ENCODE results near the gene SNX2.

SNX2 gene

GRCh38 chr5:122805481-122805880 is 30.6 kb downstream of the SNX2 start:
- Histone ChIP-seq H3K4me1 (ENCODE audit: insufficient read depth, low read length) (no peaks in the 10 kb centered on the region), H3K4me3 (ENCODE audit: low read depth in 1 of 2, low read length in 2 of 2) (no peak overlapping the region), H3K9me3 (ENCODE audit: low read length) (no peaks in the 10 kb centered on the region), H3K27ac (ENCODE audit: low read depth, low read length) (no peak overlapping the region), H3K9ac (ENCODE audit: low read length) (no peak overlapping the region), H3K27me3 (ENCODE audit: control insufficient read depth in 1 of 2, insufficient read depth in 2 of 2, low read length in 2 of 2) (no peaks in the 10 kb centered on the region), H3K36me3 (ENCODE audit: insufficient read depth, low read length) (peaks cover 30% of the 10 kb centered on the region)

GRCh38 chr5:122810405-122810804 is 35.5 kb downstream of the SNX2 start:
- H3K4me3 ChIP-seq (ENCODE audit: low read depth in 1 of 2, low read length in 2 of 2) = no peak overlapping the region
- no peak overlapping the region for H3K9ac ChIP-seq (ENCODE audit: low read length)
- no peak overlapping the region for H3K27ac ChIP-seq (ENCODE audit: low read depth, low read length)
- H3K36me3 ChIP-seq (ENCODE audit: insufficient read depth, low read length) = peaks cover 16% of the 10 kb centered on the region
- H3K27me3 ChIP-seq (ENCODE audit: control insufficient read depth in 1 of 2, insufficient read depth in 2 of 2, low read length in 2 of 2) = no peaks in the 10 kb centered on the region
- H3K9me3 ChIP-seq (ENCODE audit: low read length) = no peaks in the 10 kb centered on the region
- no peaks in the 10 kb centered on the region for H3K4me1 ChIP-seq (ENCODE audit: insufficient read depth, low read length)

- Histone ChIP-seq H3K4me3 (ENCODE audit: low read depth in 1 of 2, low read length in 2 of 2) (no peak overlapping the region), H3K36me3 (ENCODE audit: insufficient read depth, low read length) (peaks cover 14% of the 10 kb centered on the region), H3K9me3 (ENCODE audit: low read length) (no peaks in the 10 kb centered on the region), H3K27me3 (ENCODE audit: control insufficient read depth in 1 of 2, insufficient read depth in 2 of 2, low read length in 2 of 2) (no peaks in the 10 kb centered on the region), H3K4me1 (ENCODE audit: insufficient read depth, low read length) (no peaks in the 10 kb centered on the region), H3K27ac (ENCODE audit: low read depth, low read length) (no peak overlapping the region), H3K9ac (ENCODE audit: low read length) (no peak overlapping the region)
Measured at GRCh38 chr5:122815218-122815767, 40.4 kb downstream of the SNX2 start.

GRCh38 chr5:122816756-122817155 is 41.9 kb downstream of the SNX2 start:
- H3K27me3 ChIP-seq (ENCODE audit: control insufficient read depth in 1 of 2, insufficient read depth in 2 of 2, low read length in 2 of 2) = no peaks in the 10 kb centered on the region
- no peaks in the 10 kb centered on the region for H3K4me1 ChIP-seq (ENCODE audit: insufficient read depth, low read length)
- H3K9ac ChIP-seq (ENCODE audit: low read length) = no peak overlapping the region
- H3K36me3 ChIP-seq (ENCODE audit: insufficient read depth, low read length) = peaks cover 14% of the 10 kb centered on the region
- no peak overlapping the region for H3K4me3 ChIP-seq (ENCODE audit: low read depth in 1 of 2, low read length in 2 of 2)
- no peaks in the 10 kb centered on the region for H3K9me3 ChIP-seq (ENCODE audit: low read length)
- no peak overlapping the region for H3K27ac ChIP-seq (ENCODE audit: low read depth, low read length)

- no peak overlapping the region for H3K9ac ChIP-seq (ENCODE audit: low read length)
- no peak overlapping the region for H3K27ac ChIP-seq (ENCODE audit: low read depth, low read length)
- no peak overlapping the region for H3K4me3 ChIP-seq (ENCODE audit: low read depth in 1 of 2, low read length in 2 of 2)
- no peaks in the 10 kb centered on the region for H3K4me1 ChIP-seq (ENCODE audit: insufficient read depth, low read length)
- no peaks in the 10 kb centered on the region for H3K9me3 ChIP-seq (ENCODE audit: low read length)
- H3K36me3 ChIP-seq (ENCODE audit: insufficient read depth, low read length) = peaks cover 12% of the 10 kb centered on the region
- H3K27me3 ChIP-seq (ENCODE audit: control insufficient read depth in 1 of 2, insufficient read depth in 2 of 2, low read length in 2 of 2) = no peaks in the 10 kb centered on the region
Measured at GRCh38 chr5:122831984-122832383, 57.1 kb downstream of the SNX2 start.

- H3K4me1 ChIP-seq (ENCODE audit: insufficient read depth, low read length) = no peaks in the 10 kb centered on the region
- no peaks in the 10 kb centered on the region for H3K9me3 ChIP-seq (ENCODE audit: low read length)
- no peak overlapping the region for H3K9ac ChIP-seq (ENCODE audit: low read length)
- H3K27ac ChIP-seq (ENCODE audit: low read depth, low read length) = no peak overlapping the region
- no peaks in the 10 kb centered on the region for H3K27me3 ChIP-seq (ENCODE audit: control insufficient read depth in 1 of 2, insufficient read depth in 2 of 2, low read length in 2 of 2)
- peaks cover under 1% of the 10 kb centered on the region for H3K36me3 ChIP-seq (ENCODE audit: insufficient read depth, low read length)
- no peak overlapping the region for H3K4me3 ChIP-seq (ENCODE audit: low read depth in 1 of 2, low read length in 2 of 2)
Measured at GRCh38 chr5:122835681-122836080, 60.8 kb downstream of the SNX2 start.

- Histone ChIP-seq H3K36me3 (ENCODE audit: insufficient read depth, low read length) (no peaks in the 10 kb centered on the region), H3K27ac (ENCODE audit: low read depth, low read length) (no peak overlapping the region), H3K9ac (ENCODE audit: low read length) (no peak overlapping the region), H3K4me1 (ENCODE audit: insufficient read depth, low read length) (no peaks in the 10 kb centered on the region), H3K27me3 (ENCODE audit: control insufficient read depth in 1 of 2, insufficient read depth in 2 of 2, low read length in 2 of 2) (no peaks in the 10 kb centered on the region), H3K9me3 (ENCODE audit: low read length) (no peaks in the 10 kb centered on the region), H3K4me3 (ENCODE audit: low read depth in 1 of 2, low read length in 2 of 2) (no peak overlapping the region)
Measured at GRCh38 chr5:122836947-122837346, 62.1 kb downstream of the SNX2 start.

- Histone ChIP-seq H3K36me3 (ENCODE audit: insufficient read depth, low read length) (no peaks in the 10 kb centered on the region), H3K27ac (ENCODE audit: low read depth, low read length) (no peak overlapping the region), H3K9ac (ENCODE audit: low read length) (no peak overlapping the region), H3K9me3 (ENCODE audit: low read length) (no peaks in the 10 kb centered on the region), H3K27me3 (ENCODE audit: control insufficient read depth in 1 of 2, insufficient read depth in 2 of 2, low read length in 2 of 2) (no peaks in the 10 kb centered on the region), H3K4me3 (ENCODE audit: low read depth in 1 of 2, low read length in 2 of 2) (no peak overlapping the region), H3K4me1 (ENCODE audit: insufficient read depth, low read length) (peaks cover 7% of the 10 kb centered on the region)
Measured at GRCh38 chr5:122839731-122840130, 64.9 kb downstream of the SNX2 start.

- Histone ChIP-seq H3K9me3 (ENCODE audit: low read length) (no peaks in the 10 kb centered on the region), H3K4me3 (ENCODE audit: low read depth in 1 of 2, low read length in 2 of 2) (no peak overlapping the region), H3K9ac (ENCODE audit: low read length) (no peak overlapping the region), H3K27ac (ENCODE audit: low read depth, low read length) (no peak overlapping the region), H3K36me3 (ENCODE audit: insufficient read depth, low read length) (no peaks in the 10 kb centered on the region), H3K4me1 (ENCODE audit: insufficient read depth, low read length) (peaks cover 13% of the 10 kb centered on the region), H3K27me3 (ENCODE audit: control insufficient read depth in 1 of 2, insufficient read depth in 2 of 2, low read length in 2 of 2) (no peaks in the 10 kb centered on the region)
Measured at GRCh38 chr5:122842016-122842580, 67.2 kb downstream of the SNX2 start.

GRCh38 chr5:122844136-122844909 is 69.4 kb downstream of the SNX2 start:
- Histone ChIP-seq H3K27ac (ENCODE audit: low read depth, low read length) (peak overlapping the region; percentile 79), H3K36me3 (ENCODE audit: insufficient read depth, low read length) (no peaks in the 10 kb centered on the region), H3K9me3 (ENCODE audit: low read length) (no peaks in the 10 kb centered on the region), H3K4me1 (ENCODE audit: insufficient read depth, low read length) (peaks cover 13% of the 10 kb centered on the region), H3K9ac (ENCODE audit: low read length) (peak overlapping the region; percentile 66), H3K27me3 (ENCODE audit: control insufficient read depth in 1 of 2, insufficient read depth in 2 of 2, low read length in 2 of 2) (no peaks in the 10 kb centered on the region), H3K4me3 (ENCODE audit: low read depth in 1 of 2, low read length in 2 of 2) (peak overlapping the region; percentile 92 to 97)

- H3K36me3 ChIP-seq (ENCODE audit: insufficient read depth, low read length) = no peaks in the 10 kb centered on the region
- peak overlapping the region; percentile 66 for H3K9ac ChIP-seq (ENCODE audit: low read length)
Measured at GRCh38 chr5:122844910-122845228, 70.0 kb downstream of the SNX2 start.

More at GRCh38 chr5:122844910-122845228, 70.0 kb downstream of the SNX2 start:
- Histone ChIP-seq H3K4me1 (ENCODE audit: insufficient read depth, low read length) (peaks cover 13% of the 10 kb centered on the region), H3K9me3 (ENCODE audit: low read length) (no peaks in the 10 kb centered on the region), H3K27ac (ENCODE audit: low read depth, low read length) (peak overlapping the region; percentile 79), H3K4me3 (ENCODE audit: low read depth in 1 of 2, low read length in 2 of 2) (peak overlapping the region; percentile 92 to 97), H3K27me3 (ENCODE audit: control insufficient read depth in 1 of 2, insufficient read depth in 2 of 2, low read length in 2 of 2) (no peaks in the 10 kb centered on the region)

Data from muscle layer of colon (tissue), 2 donors.